GM19468 (cell line): ENCODE results near the gene OVCH2.
A peak's percentile ranks its signal among the peaks of the same experiment; 100 is the strongest.
"Not testable (repeated sequence)": the region's sequence is repeated elsewhere in the genome, so short reads cannot be mapped to it uniquely, and the experiment has no call there.

Source experiments
- ATAC-seq: cut with Tn5 transposase; IDR thresholded peaks from one replicate; pipeline ENCODE4 v1.9.1; 2021; ENCODE audit warnings: mild to moderate bottlenecking, moderate library complexity, moderate number of reproducible peaks; ENCODE audit not compliant: unreplicated experiment; ENCODE audit errors: extremely low read depth

The OVCH2 gene

GRCh38 chr11:7672276-7672959 is 33.9 kb downstream of the OVCH2 start:
- no peak for ATAC-seq

GRCh38 chr11:7671347-7672215 is 34.7 kb downstream of the OVCH2 start:
- peak; percentile 43 for ATAC-seq

DNA sequence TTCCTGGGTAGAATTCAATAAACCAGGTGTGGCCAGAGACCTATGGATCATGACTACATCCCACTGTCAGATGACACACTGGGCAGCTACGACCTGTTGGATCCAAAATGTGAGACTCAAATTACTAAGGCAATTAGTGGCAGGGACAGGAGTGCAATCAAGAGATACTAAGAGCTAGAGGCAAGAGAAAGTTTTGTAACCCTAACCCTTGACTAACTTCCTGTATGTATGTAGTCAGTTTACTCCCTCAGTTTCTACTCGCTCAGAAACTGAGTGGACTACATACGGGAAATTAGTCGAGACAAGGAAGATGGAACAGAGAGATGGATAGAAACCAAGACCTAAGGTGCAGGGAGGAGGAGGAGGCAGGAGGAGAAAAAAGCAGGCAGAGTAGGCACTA is 35.6 kb downstream of the OVCH2 start:
- ATAC-seq = no peak

- no peak for ATAC-seq
Measured at GRCh38 chr11:7668911-7669310, 37.4 kb downstream of the OVCH2 start.

DNA sequence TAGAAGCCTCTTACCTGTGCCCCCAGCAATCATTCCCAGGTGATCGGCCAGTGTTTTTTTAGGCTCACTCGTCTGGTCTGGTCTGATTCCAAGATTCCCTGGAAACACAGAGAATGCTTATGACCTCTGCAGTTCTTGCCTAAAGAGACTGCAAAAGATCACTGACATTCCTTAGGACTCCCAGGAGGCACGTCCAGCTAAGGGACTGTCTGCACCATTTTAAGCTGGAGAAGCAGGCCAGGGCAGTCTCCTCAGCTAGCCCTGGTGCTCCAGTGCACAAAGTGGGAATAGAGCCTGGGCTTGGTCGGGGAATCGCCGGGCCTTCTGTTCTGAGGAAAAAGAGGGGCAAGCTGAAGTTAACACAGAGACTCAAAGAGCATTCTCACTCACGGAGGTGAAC is 37.8 kb downstream of the OVCH2 start:
- no peak for ATAC-seq

GRCh38 chr11:7667460-7667859 is 38.8 kb downstream of the OVCH2 start:
- no peak for ATAC-seq

- ATAC-seq = no peak
Measured at GRCh38 chr11:7666292-7666866, 39.9 kb downstream of the OVCH2 start.

DNA sequence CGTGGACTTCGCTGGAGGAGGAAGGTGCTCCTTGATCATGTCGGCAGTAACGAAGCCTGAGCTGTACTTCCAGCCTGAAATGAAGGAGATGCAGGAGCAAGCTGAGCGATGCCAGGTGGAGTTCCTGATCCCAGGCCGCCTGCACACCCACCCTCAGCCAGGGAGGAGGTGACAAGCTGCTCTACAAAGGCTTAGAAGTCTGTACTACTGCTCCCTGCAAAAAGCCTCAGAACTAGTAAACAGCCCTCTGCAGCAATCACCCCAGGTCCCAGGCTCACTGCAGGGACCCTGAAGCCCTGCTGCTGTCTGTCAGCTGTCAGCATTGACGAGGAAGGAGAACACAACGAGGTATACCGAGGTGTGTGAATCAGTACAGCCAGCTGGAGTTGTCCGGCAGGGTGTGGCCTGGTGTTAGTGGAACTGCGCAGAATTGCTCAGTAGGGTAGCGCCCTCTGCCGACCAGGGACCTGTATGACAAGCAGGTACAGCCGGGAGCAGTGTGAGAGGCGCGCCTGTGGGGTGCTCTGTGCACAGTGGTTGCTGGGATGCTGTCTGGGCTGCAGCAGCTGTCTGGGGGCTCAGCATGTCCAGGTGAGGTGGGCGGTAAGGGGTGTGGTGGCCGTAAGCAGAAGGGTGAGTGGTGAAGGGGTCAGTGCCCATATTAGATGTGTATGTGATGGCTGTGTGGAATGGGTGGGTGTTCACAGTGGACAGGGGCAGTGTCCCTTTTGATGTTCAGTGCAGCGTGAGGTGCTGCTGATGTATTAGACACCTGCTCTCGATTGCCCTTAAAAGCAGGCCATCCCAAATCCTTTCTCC is 40.6 kb downstream of the OVCH2 start:
- ATAC-seq = peak; percentile 92

- ATAC-seq = no peak
Measured at GRCh38 chr11:7664867-7665266, 41.4 kb downstream of the OVCH2 start.

DNA sequence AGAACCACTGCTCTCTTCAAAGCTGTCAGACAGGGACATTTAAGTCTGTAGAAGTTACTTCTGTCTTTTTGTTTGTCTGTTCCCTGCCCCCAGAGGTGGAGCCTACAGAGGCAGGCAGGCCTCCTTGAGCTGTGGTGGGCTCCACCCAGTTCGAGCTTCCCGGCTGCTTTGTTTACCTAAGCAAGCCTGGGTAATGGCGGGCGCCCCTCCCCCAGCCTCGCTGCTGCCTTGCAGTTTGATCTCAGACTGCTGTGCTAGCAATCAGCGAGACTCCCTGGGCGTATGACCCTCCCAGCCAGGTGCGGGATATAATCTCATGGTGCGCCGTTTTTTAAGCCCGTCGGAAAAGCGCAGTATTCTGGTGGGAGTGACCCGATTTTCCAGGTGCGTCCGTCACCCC is 42.7 kb downstream of the OVCH2 start:
- not testable (repeated sequence) for ATAC-seq

- ATAC-seq = no peak
Measured at GRCh38 chr11:7657306-7658025, 48.8 kb downstream of the OVCH2 start.

DNA sequence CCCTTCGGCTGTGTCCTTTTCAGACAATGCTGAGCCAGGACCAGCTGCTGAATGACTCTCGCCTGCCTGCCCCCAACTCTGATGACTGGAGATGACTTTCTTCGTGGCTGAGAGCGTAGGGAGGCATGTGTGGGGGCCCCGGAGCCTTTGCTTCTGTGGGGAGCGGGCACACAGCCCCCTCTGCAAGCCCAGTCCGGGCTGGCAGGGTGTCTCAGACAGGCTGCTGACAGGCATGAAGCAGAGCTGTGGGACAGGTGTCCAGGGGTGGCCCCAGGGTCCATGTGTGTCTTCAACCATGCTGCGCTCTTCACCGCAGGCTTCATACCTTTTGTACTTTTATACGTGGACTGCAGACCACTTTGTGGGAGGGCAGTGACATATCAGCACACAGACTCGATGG is 49.6 kb downstream of the OVCH2 start:
- ATAC-seq = no peak

- no peak for ATAC-seq
Measured at GRCh38 chr11:7655253-7656217, 50.7 kb downstream of the OVCH2 start.

GRCh38 chr11:7654195-7654705 is 52.0 kb downstream of the OVCH2 start:
- ATAC-seq = no peak

GRCh38 chr11:7651700-7652099 is 54.6 kb downstream of the OVCH2 start:
- ATAC-seq = no peak

DNA sequence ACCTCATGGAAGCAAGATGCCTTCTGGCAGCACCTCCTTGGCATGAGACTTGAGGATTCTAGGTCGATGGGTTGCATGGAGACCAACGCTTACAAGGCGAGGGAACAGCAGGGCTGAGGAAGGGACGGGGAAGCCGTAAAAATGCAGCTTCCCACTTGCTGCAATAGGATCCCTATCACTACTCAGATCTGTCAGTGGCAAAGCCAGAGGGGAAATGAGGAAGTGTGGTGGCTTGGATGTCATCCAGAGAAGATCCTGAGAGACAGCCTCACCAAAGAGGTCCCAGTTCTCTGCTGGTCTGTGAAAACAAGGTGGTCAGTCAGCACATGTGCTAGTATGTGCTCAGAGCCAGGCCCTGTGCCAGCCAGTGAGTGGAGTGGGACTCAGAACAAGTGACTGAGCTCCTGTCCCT is 55.1 kb downstream of the OVCH2 start:
- no peak for ATAC-seq

- no peak for ATAC-seq
Measured at GRCh38 chr11:7648264-7648663, 58.0 kb downstream of the OVCH2 start.

DNA sequence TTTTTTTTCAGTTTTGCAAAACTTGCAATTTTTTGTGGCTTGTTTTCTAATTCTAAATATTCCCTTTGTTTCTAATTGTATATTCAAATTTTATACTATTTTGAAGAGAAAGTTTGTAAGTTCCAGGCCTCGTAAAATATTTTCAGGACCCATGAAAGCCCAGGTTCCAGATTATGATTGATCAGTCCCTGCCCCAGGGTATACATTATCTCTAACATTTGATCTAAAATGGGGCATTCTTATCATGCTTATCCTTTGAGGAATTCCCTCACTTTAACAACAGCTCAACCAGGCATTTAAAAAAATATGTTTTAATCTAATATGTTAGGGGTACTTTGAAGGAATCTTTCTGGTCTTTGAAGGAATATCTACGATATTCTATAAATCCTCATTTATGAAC is 59.4 kb downstream of the OVCH2 start:
- ATAC-seq = no peak
